Measurements from ENCODE around the gene BATF3.
"Not testable (repeated sequence)": the region's sequence is repeated elsewhere in the genome, so short reads cannot be mapped to it uniquely, and the experiment has no call there.

Gene BATF3

DNA sequence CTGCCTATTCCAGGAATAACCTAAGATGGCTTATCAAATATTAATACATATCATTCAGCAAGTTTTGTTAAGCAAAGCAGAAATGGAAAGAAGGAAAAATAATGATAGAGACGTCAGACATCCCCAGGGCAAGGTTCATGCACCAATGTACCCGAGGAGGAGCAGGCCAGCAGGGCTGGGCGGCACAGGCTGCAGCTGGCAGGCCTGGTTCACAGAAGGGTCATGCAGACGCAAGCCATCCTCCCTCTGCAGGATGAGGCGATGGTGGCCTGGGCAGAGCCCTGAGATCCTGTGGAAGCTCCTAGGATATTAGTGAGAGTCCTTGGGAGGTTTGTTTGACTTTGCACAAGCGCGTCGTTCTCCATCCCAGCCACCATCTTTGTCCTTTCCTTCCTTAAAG lies 30.0 kb downstream of the BATF3 start:
- no peak for DNase-seq
- in situ Hi-C loops (cut with HindIII; ENCODE audit: low pct_ligation_motif_present, low pct_unique_long_range_greater_than_20kb, low sequenced_read_pairs) = no loop called here

DNA sequence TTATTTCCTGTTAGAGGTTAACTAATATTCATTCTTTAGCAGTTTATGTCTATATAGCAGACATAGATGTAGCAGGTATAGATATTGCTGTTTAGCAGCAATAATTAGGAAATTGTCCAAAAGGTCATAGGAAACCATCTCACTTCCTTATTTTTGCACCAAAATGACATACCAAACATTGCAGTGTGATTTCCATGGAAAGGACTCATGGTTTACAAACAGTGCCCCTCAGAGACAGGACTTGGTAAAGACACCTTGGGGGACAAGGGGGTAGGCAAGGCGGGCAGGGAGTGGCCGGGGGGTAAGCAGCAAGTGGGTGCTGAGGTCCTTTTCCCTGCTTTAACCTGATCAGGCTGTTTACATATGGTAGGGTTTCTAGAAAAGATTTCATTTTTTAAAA lies 30.5 kb downstream of the BATF3 start:
- in situ Hi-C loops (cut with HindIII; ENCODE audit: low pct_ligation_motif_present, low pct_unique_long_range_greater_than_20kb, low sequenced_read_pairs) = no loop called here
- DNase-seq = peak; percentile 65

DNA sequence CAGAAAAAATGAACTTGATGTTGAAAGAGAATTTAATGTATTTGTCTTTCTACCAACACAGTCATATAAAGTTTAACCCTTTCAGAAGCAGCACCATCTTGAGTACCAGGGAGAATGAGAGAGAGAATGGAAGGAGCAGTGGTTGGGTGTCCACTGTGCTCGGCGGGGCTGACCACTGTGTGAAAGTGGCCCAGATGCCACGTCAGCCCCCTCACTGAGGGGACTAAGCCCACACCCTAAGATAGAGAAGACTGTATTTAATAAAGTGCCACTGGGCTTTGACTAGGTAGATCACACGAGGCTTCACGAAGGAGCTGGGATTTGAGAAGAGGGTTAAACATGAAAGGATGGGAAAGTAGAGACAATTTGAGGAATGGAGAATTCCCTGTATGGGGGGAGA lies 31.2 kb downstream of the BATF3 start:
- in situ Hi-C loops (cut with HindIII; ENCODE audit: low pct_ligation_motif_present, low pct_unique_long_range_greater_than_20kb, low sequenced_read_pairs) = no loop called here
- no peak for DNase-seq

DNA sequence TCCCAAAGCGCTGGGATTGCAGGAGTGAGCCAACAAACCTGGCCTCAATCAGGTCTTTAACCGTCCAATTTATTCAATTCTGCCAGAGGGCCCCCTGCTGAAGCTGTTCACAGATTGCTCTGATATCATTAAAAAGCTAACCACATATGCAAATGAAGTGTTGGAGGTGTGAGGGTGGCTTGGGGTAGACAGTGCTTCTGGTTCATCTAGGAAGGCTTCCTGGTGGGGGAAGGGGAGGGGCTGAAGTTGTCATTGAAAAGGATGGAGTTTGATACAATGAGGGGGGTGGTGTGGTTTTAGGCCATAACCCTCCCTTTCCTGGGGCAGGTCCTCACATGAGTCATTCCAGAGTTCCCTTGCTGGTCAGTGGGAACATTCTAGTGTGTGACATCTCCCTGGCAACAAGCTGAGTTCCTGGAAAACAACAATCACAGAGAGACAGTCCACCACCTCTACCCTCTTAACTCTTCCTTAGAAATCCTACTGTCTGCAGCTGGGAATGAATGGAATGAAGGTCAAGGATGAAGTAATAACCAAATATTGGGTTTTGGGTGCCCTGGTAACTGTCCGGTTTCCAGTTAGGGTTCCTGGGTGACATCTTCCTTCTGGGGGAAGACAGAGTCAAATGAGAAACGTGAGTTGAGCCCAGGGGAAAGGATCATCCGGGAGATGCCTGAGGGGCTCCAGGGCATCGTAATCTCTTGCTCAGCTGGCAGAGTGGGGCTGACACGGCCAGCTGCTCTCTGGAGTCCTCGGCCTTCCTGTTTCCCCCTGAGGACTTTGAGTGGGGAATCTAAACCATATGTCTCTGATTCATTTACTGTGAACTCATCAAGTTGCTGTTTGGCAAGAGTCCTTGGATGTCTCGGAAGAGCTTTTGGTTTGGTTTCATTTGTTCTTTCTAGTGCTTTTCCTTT lies 32.2 kb downstream of the BATF3 start:
- in situ Hi-C loops (cut with HindIII; ENCODE audit: low pct_ligation_motif_present, low pct_unique_long_range_greater_than_20kb, low sequenced_read_pairs) = no loop called here
- peak; percentile 78 for DNase-seq

DNA sequence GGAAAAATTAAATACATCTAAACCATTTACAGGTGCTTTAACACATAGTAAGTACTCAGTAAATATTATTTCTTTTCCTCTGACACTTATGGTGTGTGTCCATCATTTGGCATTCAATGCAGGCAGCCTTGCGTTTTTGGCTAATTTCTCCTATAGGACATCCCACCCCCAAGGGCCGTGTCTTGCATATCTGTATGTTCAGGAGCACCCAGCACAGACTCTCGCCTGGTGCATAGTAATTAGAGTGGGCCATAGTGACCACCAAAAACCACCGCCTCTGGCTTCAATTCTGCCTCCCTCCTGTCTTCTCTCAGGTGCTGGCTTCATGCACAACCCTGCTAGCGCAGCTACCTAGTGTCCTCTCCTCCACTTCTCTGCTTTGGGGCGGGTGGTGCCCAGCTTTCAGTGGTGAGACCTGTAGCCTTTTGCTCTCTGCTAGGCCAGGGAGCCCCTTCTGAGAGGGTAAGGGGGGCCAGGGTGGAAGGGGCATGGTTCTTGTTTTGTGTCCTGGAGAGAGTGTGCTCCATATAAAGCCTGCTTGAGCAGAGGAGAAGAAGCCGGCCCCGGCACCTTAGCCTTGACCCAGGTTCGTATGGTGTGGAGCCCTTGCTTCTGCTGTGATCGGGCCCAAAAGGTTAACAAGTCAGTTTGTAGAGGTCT lies 33.4 kb downstream of the BATF3 start:
- in situ Hi-C loops (cut with HindIII; ENCODE audit: low pct_ligation_motif_present, low pct_unique_long_range_greater_than_20kb, low sequenced_read_pairs) = no loop called here
- DNase-seq = no peak

DNA sequence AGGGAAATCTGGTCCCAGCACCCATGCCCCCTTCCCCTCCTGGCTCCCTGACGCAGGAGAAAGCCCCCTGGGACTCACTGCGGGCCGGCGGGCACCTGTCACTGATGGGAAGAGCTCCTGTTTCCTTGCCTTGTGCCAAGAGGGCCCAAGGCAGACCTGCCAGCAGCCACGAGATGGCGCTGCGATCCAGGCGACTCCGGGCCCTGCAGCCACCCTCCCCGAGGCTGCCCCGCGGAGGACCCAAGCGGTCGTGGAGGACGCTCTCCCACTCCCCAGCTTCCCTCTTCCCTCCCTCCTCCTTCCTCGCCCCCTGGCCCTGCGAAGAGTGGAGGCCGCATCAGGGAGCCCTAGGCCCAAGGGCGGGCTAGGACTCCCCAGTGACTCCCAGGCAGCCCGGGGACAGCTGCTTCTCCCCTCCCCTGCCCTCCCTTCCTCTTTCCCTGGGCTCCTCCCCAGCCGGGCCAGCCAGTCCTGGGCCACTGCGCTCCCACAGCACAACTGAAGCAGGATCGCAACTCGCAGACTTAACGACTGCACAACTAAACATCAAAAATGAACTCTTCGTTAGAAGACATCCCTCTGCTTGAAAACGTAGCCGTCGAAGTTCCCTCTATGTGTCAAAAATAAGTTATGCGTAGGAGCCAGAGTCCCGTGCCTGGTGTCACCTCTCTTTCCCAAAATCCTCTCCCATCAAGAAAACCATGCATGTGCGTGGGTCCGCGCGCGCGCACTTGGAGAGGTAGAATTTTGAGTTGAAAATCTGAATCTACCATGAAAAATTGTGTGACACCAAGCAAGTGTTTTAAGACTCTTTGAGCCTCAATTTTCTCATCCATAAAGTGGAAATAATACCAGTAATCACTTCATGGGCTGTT lies 34.2 kb downstream of the BATF3 start:
- peak; percentile 83 for DNase-seq
- in situ Hi-C loops (cut with HindIII; ENCODE audit: low pct_ligation_motif_present, low pct_unique_long_range_greater_than_20kb, low sequenced_read_pairs) = no loop called here

DNA sequence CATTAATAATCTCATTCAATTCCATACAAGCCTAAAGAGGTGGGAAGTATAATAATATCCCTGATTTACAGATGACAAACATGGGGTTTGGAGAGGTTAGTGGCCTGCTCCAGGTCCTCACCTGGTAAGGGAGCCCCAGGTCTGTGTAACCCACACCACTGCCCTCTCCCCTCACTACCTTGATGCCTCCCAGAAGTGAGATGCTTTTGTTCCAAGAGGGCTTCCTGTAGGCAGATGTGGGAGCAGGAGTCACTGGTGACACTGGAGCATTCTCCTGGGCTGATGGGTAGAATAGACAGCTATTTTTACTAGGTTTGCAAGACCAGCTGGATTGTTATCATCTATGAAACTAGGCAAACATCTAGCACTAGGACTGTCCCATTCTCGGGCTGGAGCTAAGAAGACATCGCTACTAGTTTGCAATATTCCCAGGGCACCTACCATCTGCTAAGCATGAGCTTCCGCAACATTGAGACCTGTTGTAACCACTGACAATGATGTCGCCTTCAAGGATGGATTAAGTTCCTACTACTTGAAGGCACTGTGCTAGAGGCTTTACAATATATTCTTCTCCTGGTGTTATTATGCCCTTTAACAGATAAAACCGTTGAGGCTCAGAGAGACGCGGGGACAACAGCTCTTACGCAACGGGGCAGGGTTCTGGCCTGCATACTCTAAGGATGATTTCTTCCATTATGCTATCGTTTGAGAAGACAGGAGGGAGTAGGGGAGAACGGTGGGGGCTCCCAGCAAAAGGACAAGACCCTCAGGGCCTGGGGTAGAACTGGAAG lies 35.0 kb downstream of the BATF3 start:
- in situ Hi-C loops (cut with HindIII; ENCODE audit: low pct_ligation_motif_present, low pct_unique_long_range_greater_than_20kb, low sequenced_read_pairs) = no loop called here
- DNase-seq = no peak

DNA sequence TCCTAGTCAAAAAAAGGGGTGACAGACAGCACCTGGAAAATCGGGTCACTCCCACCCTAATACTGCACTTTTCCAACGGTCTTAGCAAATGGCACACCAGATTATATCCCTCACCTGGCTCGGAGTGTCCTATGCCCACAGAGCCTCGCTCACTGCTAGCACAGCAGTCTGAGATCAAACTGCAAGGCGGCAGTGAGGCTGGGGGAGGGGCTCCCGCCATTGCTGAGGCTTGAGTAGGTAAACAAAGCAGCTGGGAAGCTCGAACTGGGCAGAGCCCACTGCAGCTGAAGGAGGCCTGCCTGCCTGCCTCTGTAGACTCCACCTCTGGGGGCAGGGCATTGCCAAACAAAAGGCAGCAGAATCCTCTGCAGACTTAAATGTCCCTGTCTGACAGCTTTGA lies 41.4 kb downstream of the BATF3 start:
- DNase-seq; in situ Hi-C loops (cut with HindIII; ENCODE audit: low pct_ligation_motif_present, low pct_unique_long_range_greater_than_20kb, low sequenced_read_pairs): not testable (repeated sequence)

DNA sequence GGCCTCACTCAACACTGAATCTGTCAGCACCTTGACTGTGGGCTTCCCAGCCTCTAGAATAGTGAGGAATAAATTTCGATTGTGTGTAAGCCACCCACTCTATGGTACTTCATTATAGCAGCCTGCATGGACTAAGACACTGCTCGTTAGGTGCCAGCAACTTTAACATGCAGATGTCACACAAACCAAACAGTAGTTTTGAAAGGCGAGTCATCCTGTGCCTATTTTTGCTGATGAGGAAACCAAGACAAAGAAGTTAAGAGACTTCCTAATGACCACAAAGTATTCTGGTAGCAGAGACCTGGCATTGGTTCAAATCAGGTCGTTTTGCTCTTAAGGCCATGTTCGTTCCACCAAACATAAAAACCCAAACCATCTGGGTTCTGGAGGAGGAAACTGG lies 42.9 kb downstream of the BATF3 start:
- in situ Hi-C loops (cut with HindIII; ENCODE audit: low pct_ligation_motif_present, low pct_unique_long_range_greater_than_20kb, low sequenced_read_pairs) = no loop called here

DNA sequence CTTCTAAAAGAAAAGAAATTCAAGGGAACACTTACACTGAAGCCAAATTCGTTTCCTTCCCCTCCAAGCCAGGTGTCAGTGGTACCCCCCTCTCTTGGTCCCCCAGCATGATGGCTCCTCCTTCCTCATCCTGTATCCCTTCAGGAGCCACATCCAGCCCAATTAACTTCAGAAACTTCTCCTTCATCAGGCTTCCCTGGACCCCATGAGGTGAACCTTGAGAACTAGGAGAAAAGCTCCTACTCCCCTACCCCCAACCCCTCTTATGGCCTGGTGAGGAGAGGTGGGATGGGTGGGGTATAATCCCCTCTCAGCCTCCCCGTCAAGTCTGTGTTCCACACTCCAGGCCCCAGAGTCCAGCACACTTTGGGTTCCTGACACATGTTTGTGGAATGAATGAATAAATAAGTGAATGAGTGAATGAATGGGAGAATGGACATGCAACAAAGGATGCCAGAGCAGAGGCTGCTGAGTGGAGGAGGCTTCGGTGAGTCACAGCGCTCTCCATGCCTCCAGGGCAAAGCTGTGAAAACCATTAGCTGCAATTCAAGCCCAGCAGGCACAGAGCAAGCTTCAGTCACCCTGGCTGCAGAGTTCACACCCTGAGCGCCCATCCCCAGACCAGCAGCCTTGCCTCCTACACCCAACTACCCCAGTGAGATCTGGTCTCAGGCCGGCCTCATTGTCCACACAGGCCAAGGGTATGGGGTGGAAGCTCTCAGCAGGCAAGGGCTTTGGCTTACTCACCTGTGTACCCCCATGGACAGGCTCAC lies 43.8 kb downstream of the BATF3 start:
- in situ Hi-C loops (cut with HindIII; ENCODE audit: low pct_ligation_motif_present, low pct_unique_long_range_greater_than_20kb, low sequenced_read_pairs) = no loop called here
- DNase-seq = no peak

More for the DNA sequence above, 42.9 kb downstream of the BATF3 start:
- DNase-seq = no peak

DNA sequence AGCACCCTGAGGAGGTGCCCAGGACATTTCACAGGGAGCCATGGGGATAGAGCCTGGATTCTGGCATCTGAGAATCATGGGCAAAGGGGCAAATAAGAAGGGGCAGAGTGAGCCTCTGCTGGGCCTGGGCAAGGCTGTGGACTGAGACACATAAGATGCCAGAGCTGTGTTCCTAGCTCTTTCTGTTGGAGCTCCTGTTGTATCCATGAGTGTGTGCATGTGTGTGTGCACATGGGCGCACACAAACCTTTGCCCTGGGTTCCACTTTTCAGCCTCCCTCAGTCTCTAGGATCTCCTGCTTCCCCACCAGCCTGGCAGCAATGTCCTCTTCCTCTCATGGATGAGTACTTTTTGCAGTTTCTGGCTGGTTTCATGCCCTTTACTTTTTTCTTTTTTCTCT lies 47.0 kb downstream of the BATF3 start:
- no peak for DNase-seq
- in situ Hi-C loops (cut with HindIII; ENCODE audit: low pct_ligation_motif_present, low pct_unique_long_range_greater_than_20kb, low sequenced_read_pairs) = no loop called here

DNA sequence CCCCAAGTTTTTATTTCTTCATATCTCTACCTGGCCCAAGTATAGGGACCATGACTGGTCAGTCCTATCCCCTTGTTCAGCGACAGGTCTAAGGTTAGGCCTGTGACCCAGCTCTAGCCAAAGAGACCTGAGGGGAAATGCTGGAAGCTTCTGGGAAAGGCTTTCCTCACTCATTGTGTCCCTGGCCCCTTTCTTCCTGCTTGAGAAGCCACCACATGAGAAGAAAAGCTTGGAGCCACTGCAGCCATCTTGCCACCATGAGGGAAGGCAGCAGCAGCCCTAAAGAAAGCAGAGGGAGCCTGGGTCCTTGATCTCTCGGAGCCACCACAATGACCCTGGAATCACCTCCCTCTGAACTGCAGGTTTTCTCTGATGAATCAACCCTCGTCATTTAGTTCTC lies 47.7 kb downstream of the BATF3 start:
- no peak for DNase-seq
- in situ Hi-C loops (cut with HindIII; ENCODE audit: low pct_ligation_motif_present, low pct_unique_long_range_greater_than_20kb, low sequenced_read_pairs) = no loop called here

DNA sequence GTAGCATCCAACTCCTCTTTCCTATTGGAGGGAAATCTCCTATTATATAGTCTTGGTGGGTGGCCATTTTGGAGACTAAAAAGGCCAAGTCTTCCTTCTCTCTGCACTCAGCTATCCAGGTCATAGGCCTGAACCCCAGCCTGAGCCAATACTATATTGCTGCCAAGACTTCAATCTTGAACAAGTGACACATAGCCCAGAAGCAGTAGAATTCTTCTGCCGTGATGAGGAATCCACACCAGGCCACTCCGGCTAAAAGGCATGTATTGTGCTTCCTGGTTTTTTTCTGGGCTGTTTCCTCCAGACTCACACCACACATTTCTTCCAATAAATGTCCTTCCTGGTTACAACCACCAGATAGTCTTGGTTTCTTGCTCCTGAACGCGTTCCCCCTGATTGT lies 48.1 kb downstream of the BATF3 start:
- in situ Hi-C loops (cut with HindIII; ENCODE audit: low pct_ligation_motif_present, low pct_unique_long_range_greater_than_20kb, low sequenced_read_pairs) = no loop called here
- no peak for DNase-seq

DNA sequence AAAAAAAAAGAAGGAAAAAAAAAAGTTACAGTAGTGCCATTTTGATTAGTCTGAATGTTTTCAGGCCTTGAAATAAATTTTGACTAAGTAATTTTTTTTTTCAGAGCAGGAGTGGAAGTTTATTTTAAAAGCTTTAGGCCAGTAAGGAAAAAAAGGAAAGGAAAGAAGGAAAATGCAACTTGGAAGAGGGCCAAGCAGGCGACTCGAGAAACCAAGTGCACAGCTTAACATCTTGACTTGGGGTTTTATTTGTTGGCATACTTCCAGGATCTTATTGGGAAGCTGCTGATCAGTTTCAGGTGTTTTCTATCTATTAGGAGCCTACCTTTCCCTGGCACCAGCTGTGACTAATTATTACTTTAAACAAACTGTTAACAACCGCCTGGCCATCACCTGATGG lies 49.4 kb downstream of the BATF3 start:
- DNase-seq = no peak

DNA sequence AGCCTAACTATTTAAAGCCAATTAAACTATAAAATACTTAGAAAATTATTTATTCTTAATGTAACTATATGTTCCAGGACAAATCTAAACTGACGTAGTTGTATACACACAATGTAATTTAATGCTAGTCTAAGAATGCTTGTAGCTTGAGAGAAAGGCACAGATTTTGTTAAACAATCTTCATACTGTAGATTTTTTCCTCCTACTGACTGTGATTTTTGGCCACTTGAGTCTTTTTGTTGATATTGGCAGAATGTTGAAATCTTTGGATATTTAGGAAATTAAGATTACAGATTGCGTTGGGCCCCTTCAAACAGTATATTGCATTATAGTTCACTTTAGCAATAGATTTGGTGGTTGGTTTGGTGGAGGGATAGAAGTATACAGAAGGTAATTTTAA lies 50.6 kb downstream of the BATF3 start:
- in situ Hi-C loops (cut with HindIII; ENCODE audit: low pct_ligation_motif_present, low pct_unique_long_range_greater_than_20kb, low sequenced_read_pairs) = no loop called here
- no peak for DNase-seq

More for the DNA sequence above, 49.4 kb downstream of the BATF3 start:
- in situ Hi-C loops (cut with HindIII; ENCODE audit: low pct_ligation_motif_present, low pct_unique_long_range_greater_than_20kb, low sequenced_read_pairs) = no loop called here

DNA sequence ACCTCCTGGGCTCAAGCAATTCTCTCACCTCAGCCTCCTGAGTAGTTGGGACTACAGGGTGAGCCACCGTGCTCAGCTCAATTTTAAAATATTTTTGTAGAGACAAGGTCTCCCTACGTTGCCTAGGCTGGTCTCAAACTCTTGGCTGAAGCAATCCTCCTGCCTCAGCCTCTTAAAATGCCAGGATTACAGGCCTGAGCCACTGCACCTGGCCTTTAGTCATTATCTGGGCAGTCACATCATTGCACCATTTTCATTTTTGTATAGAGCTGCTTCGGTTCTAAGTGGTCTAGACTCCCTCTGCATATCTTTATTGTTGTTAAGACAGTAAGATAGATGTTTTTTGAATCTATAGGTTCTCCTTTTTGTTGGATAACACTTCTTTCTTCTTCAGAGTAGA lies 51.2 kb downstream of the BATF3 start:
- no peak for DNase-seq

DNA sequence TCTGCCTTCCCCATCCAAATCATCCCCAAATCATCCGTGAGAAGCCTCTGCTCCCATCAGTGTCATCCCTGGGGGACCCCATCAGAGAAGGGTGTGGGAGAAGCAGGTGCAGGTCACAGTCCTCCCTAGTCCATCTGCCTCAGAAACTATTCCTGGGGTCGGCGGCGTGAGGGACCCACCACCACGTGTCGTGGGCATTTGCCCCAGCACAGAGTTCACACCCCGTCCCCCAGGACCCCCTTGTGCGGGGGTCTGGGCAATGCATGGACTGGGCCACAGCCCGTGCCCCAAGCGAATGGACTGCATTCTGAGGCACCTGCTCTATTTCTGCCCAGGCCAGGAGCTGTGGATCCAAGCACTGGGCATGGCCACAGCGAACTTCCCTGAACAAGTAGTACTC lies 52.6 kb downstream of the BATF3 start:
- in situ Hi-C loops (cut with HindIII; ENCODE audit: low pct_ligation_motif_present, low pct_unique_long_range_greater_than_20kb, low sequenced_read_pairs) = no loop called here
- no peak for DNase-seq

More for the DNA sequence above, 51.2 kb downstream of the BATF3 start:
- in situ Hi-C loops (cut with HindIII; ENCODE audit: low pct_ligation_motif_present, low pct_unique_long_range_greater_than_20kb, low sequenced_read_pairs) = no loop called here

DNA sequence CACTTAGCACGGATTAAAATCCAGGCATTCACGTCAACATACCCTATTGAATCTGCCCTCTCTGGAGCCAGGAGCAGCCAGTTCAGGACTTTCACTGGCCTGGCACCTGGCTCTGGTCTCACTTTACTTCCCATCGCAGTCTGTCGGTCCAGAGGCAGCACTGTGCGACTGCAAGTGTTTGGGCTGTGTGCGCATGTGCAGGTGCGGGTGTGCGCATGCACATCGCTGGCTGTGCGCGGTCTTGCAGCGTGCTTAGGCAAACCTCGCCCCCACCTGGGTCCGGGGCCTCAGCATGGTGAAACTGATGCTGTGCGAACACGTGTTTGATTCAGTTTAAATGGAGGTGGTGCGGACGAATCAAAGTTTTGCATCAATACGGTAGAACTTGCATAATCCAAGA lies 53.1 kb downstream of the BATF3 start:
- DNase-seq = no peak
- in situ Hi-C loops (cut with HindIII; ENCODE audit: low pct_ligation_motif_present, low pct_unique_long_range_greater_than_20kb, low sequenced_read_pairs) = no loop called here
